CD4-positive, alpha-beta T cell (primary cell): ENCODE results near the gene ARHGAP10. TPM values are rescaled to one million over a fixed set of nuclear protein-coding genes. Genes with fewer than 3 reads are reported as not detected.

Experiments
- ATAC-seq: fragments of 200-7000 bp; cut with Tn5 transposase; one replicate; pipeline ENCODE4 v1.10.0; 2022; ENCODE audit warnings: mild to moderate bottlenecking; ENCODE audit not compliant: poor library complexity
- CTCF ChIA-PET: fragments of 350-600 bp; sonication (Branson Sonifier 250); formaldehyde crosslinking; loops from one replicate; lab custom pipeline; 2021; ENCODE audit warnings: antibody characterized with exemption, inconsistent platforms; lab: Charles Lee
- POLR2A ChIA-PET: fragments of 350-600 bp; sonication (Branson Sonifier 250); formaldehyde crosslinking; loops from one replicate; lab custom pipeline; 2021; ENCODE audit warnings: antibody characterized with exemption, inconsistent platforms; lab: Charles Lee
- DNase-seq, 14 experiments: peaks; one replicate each; pipeline ENCODE4 v3.0.0-alpha.2; 2013 to 2020; ENCODE audit warnings: mixed read lengths in 2 of 14
- H3K27ac ChIP-seq, 2 donors: one replicate each; pipeline versions ENCODE4 v1.5.1 to v1.7.0; 2013; ENCODE audit warnings: low read length in 2 of 2, low read depth in 1 of 2, mild to moderate bottlenecking in 1 of 2
- H3K27me3 ChIP-seq, 2 experiments: 1 replicate in 1 of 2; 2 replicates in 1 of 2; pipeline versions ENCODE4 v1.6.1 to v1.7.0; 2013; ENCODE audit warnings: low read length in 2 of 2, control low read depth in 1 of 2, mild to moderate bottlenecking in 1 of 2, moderate library complexity in 1 of 2; ENCODE audit not compliant: insufficient read depth in 2 of 2, control insufficient read depth in 1 of 2
- H3K36me3 ChIP-seq: one replicate; pipeline ENCODE4 v1.6.1; 2013; ENCODE audit warnings: low read length, control low read depth; ENCODE audit not compliant: insufficient read depth
- H3K4me1 ChIP-seq: one replicate; pipeline ENCODE4 v1.6.1; 2013; ENCODE audit warnings: low read length, control low read depth; ENCODE audit not compliant: insufficient read depth
- H3K4me3 ChIP-seq: one replicate; pipeline ENCODE4 v1.5.1; 2013; ENCODE audit warnings: mild to moderate bottlenecking, low read length, moderate library complexity
- H3K9me3 ChIP-seq, 2 experiments: 1 replicate in 1 of 2; 2 replicates in 1 of 2; pipeline versions ENCODE4 v1.6.1 to v1.7.0; 2013; ENCODE audit warnings: low read length in 2 of 2, mild to moderate bottlenecking in 2 of 2, control low read depth in 1 of 2, moderate library complexity in 1 of 2; ENCODE audit not compliant: control insufficient read depth in 1 of 2, insufficient read depth in 1 of 2
- H3K27ac Mint-ChIP-seq: one replicate; pipeline ENCODE4 v1.8.0; 2020; ENCODE audit warnings: mixed read lengths
- H3K27me3 Mint-ChIP-seq: one replicate; pipeline ENCODE4 v1.8.0; 2021; ENCODE audit warnings: mixed read lengths
- H3K36me3 Mint-ChIP-seq: one replicate; pipeline ENCODE4 v1.8.0; 2021; ENCODE audit warnings: low read depth, mixed read lengths
- H3K4me1 Mint-ChIP-seq: one replicate; pipeline ENCODE4 v1.8.0; 2021; ENCODE audit warnings: low read depth, mixed read lengths
- H3K4me3 Mint-ChIP-seq: one replicate; pipeline ENCODE4 v1.8.0; 2020; ENCODE audit warnings: mild to moderate bottlenecking, mixed read lengths
- H3K9me3 Mint-ChIP-seq: one replicate; pipeline ENCODE4 v1.8.0; 2020; ENCODE audit warnings: mixed read lengths
- intact Hi-C, 2 experiments: fragments of 100-400 bp; cut with DNase I in 1 of 2; cut with micrococcal nuclease in 1 of 2; formaldehyde crosslinking; loops; one replicate each; pipeline versions ENCODE4 v1.15.1 to v1.9.0; 2023 to 2025; cut with DNase I, micrococcal nuclease
- total RNA-seq, 174 experiments: library from RNA in 2 of 174; stranded (reverse) in 2 of 174; gene quantifications; one replicate each; pipeline ENCODE4 v1.2.3 and lab custom pipeline; 2021 to 2026
- TF ChIP-seq, protein P1 (sequence below): fragments of 200-600 bp; IDR thresholded peaks from one replicate; pipeline ENCODE4 v1.8.0; 2022; ENCODE audit warnings: antibody characterized with exemption, mild to moderate bottlenecking

ARHGAP10 gene
- total RNA-seq, 2 experiments from 2014 or later: 5.6 to 5.7 TPM

DNA sequence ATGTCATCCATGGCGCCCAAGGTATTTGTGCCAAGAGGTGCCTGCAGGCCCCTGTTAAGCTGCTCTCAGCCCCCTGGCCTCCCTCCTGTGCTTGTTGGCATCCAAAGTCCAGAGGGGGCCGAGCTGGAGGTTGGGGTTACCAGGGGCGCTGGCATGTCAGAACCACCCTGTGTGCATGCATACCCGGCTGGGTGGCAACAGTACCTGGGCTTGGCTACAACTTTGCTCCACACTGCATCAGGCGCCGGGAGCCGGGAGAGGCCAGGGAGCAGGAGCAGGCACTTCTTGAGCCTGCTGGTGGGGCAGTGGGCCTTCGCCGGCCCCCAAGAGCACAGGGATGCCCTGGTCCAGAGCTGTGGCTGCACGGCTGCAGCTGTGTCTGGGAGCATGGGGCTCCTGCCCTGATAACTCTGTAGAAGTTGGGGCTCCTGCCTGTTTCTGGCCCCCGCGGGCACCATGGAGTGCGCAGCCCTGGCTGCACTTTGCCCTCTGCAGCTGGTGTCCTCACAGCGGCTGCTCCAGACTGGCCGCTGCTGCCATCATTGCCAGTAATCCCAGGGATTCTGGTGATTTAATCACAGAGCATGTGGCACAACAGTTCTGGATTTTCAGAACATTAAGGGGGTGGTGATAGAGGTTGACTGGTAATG lies 130.3 kb downstream of the ARHGAP10 start:
- DNase-seq (no peak), ATAC-seq (no peak)
- H3K4me3 Mint-ChIP-seq: no peak overlapping the region
- Histone ChIP-seq H3K27ac (no peak overlapping the region), H3K4me1 (no peaks in the 10 kb centered on the region), H3K36me3 (no peaks in the 10 kb centered on the region), H3K9me3 (no peaks in the 10 kb centered on the region), H3K4me3 (no peak overlapping the region), H3K27me3 (no peaks in the 10 kb centered on the region)
- no peaks in the 10 kb centered on the region for H3K36me3 Mint-ChIP-seq
- TF ChIP-seq, protein P1, sequence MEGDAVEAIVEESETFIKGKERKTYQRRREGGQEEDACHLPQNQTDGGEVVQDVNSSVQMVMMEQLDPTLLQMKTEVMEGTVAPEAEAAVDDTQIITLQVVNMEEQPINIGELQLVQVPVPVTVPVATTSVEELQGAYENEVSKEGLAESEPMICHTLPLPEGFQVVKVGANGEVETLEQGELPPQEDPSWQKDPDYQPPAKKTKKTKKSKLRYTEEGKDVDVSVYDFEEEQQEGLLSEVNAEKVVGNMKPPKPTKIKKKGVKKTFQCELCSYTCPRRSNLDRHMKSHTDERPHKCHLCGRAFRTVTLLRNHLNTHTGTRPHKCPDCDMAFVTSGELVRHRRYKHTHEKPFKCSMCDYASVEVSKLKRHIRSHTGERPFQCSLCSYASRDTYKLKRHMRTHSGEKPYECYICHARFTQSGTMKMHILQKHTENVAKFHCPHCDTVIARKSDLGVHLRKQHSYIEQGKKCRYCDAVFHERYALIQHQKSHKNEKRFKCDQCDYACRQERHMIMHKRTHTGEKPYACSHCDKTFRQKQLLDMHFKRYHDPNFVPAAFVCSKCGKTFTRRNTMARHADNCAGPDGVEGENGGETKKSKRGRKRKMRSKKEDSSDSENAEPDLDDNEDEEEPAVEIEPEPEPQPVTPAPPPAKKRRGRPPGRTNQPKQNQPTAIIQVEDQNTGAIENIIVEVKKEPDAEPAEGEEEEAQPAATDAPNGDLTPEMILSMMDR: no peak
- no peak overlapping the region for H3K27ac Mint-ChIP-seq
- H3K9me3 Mint-ChIP-seq: no peaks in the 10 kb centered on the region
- intact Hi-C loops: no loop called here
- CTCF ChIA-PET: no interaction called here
- POLR2A ChIA-PET: no interaction called here
- H3K27me3 Mint-ChIP-seq: no peaks in the 10 kb centered on the region
- no peaks in the 10 kb centered on the region for H3K4me1 Mint-ChIP-seq

DNA sequence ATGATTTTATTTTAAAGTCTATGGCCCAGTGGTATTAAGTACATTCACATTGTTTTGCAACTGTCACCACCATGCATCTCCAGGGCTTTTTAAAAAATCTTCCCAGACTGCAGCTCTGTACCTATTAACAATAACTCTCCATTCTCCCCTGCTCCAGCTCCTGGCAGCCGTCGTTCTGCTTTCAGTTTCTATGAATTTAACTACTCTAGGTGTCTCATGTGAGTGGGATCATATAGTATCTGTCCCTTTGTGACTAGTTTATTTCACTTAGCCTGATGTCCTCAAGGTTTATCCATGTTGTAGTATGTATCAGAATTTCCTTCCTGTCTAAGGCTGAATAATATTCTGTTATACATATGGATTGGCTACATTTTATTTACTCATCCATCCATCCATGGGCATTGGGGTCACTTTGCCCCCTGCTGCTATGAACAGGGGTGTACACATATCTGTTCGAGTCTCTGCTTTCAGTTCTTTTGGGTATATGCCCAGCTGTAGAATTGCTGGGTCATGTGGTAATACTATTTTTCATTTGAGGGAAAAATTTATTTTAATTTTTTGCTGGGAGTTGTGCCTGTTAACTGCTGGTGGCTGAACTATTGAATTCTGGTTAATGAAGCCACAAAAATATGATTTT lies 131.3 kb downstream of the ARHGAP10 start:
- DNase-seq: no peak
- Mint-ChIP-seq H3K36me3 (no peaks in the 10 kb centered on the region), H3K4me3 (no peak overlapping the region), H3K27ac (no peak overlapping the region), H3K9me3 (no peaks in the 10 kb centered on the region), H3K4me1 (no peaks in the 10 kb centered on the region), H3K27me3 (no peaks in the 10 kb centered on the region)
- no peaks in the 10 kb centered on the region for H3K36me3 ChIP-seq
- H3K27ac ChIP-seq: no peak overlapping the region
- intact Hi-C loops: no loop called here
- POLR2A ChIA-PET: no interaction called here
- H3K4me3 ChIP-seq: no peak overlapping the region
- H3K4me1 ChIP-seq: no peaks in the 10 kb centered on the region
- TF ChIP-seq, protein P1: no peak
- no peak for ATAC-seq
- CTCF ChIA-PET: interaction anchor here (1.3 kb wide), 1 partner anchor 154 kb away, joined by 4 read pairs; no protein-coding TSS in a partner anchor
- H3K27me3 ChIP-seq: no peaks in the 10 kb centered on the region
- no peaks in the 10 kb centered on the region for H3K9me3 ChIP-seq

DNA sequence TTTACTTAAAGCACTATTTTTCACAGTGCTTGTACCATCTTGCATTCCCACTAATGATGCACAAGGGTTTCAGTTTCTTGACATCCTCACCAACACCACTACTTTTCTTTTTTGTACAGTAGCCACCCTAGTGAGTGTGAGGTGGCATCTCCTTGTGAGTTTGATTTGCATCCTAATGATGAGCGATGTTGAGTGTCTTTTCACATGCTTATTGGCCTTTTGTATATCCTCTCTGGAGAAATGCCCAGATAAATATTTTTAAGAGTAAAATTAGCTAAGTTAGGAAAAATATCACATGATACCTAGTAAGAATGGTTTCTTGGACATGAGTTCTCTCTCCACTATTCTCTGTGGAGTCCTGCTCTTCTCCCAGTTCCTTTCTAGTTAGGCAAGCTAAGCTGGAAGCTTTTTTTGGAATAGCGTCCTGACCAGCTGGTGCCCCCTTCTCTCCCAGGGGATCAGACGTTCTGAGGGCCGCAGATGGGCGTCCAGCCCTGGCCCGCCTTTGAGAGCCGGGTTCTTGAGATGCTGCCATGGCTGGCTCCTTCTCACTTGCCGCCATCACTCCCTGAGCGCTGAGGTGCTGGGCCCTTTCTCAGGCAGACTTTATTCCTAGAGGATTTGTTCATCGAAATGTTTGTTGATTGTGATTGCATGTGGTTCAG lies 132.1 kb downstream of the ARHGAP10 start:
- ChIA-PET POLR2A (no interaction called here), CTCF (interaction anchor here (1.3 to 3.2 kb wide), 2 partner anchors 155 to 248 kb away, joined by 4 to 20 read pairs; partner anchors contain the start of gene TMEM184C)
- Histone ChIP-seq H3K9me3 (no peaks in the 10 kb centered on the region), H3K4me3 (no peak overlapping the region), H3K27ac (no peak overlapping the region), H3K4me1 (no peaks in the 10 kb centered on the region), H3K27me3 (no peaks in the 10 kb centered on the region), H3K36me3 (no peaks in the 10 kb centered on the region)
- Mint-ChIP-seq H3K4me3 (no peak overlapping the region), H3K4me1 (no peaks in the 10 kb centered on the region), H3K36me3 (no peaks in the 10 kb centered on the region), H3K27me3 (no peaks in the 10 kb centered on the region), H3K9me3 (no peaks in the 10 kb centered on the region), H3K27ac (no peak overlapping the region)
- intact Hi-C loops: no loop called here
- DNase-seq (no peak), ATAC-seq (no peak)
- TF ChIP-seq, protein P1: no peak
